Fibroblast of mammary gland (primary cell): ENCODE measurements around the gene LZTFL1.

Experiments
- DNase-seq: peaks from one replicate; pipeline ENCODE4 v3.0.0-alpha.2; 2010; ENCODE audit warnings: low read depth
- H3K4me3 ChIP-seq: 2 replicates; pipeline ENCODE4 v1.5.1; 2011; ENCODE audit warnings: low read depth, mild to moderate bottlenecking, low read length, moderate library complexity; ENCODE audit not compliant: control insufficient read depth
- TF ChIP-seq, protein P1 (sequence below): conservative IDR thresholded peaks from 2 replicates; pipeline ENCODE4 v1.5.1; 2011; ENCODE audit warnings: low read depth, low read length, inconsistent platforms; ENCODE audit not compliant: control insufficient read depth, insufficient read depth

Gene LZTFL1

DNA sequence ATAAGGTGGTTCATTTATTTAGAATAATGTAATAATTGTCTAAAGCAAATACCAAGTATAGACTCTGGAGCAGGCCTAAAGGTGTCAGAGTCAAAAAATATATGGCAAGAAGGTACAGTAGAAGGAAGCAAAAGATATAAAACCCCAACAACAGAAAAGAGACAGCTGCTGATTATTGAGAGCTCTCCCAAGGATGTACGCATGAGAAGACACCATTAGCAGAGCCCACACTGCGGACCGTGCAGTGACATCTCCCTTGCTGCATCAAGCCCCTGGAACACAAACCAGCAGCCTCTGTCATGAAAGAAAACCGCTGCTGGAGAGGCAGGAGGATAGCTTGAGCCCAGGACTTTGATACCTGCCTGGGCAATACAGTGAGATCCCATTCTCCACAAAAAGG is 27.6 kb downstream of the LZTFL1 start:
- TF ChIP-seq, protein P1, sequence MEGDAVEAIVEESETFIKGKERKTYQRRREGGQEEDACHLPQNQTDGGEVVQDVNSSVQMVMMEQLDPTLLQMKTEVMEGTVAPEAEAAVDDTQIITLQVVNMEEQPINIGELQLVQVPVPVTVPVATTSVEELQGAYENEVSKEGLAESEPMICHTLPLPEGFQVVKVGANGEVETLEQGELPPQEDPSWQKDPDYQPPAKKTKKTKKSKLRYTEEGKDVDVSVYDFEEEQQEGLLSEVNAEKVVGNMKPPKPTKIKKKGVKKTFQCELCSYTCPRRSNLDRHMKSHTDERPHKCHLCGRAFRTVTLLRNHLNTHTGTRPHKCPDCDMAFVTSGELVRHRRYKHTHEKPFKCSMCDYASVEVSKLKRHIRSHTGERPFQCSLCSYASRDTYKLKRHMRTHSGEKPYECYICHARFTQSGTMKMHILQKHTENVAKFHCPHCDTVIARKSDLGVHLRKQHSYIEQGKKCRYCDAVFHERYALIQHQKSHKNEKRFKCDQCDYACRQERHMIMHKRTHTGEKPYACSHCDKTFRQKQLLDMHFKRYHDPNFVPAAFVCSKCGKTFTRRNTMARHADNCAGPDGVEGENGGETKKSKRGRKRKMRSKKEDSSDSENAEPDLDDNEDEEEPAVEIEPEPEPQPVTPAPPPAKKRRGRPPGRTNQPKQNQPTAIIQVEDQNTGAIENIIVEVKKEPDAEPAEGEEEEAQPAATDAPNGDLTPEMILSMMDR: no peak
- no peak overlapping the region for H3K4me3 ChIP-seq
- no peak for DNase-seq

DNA sequence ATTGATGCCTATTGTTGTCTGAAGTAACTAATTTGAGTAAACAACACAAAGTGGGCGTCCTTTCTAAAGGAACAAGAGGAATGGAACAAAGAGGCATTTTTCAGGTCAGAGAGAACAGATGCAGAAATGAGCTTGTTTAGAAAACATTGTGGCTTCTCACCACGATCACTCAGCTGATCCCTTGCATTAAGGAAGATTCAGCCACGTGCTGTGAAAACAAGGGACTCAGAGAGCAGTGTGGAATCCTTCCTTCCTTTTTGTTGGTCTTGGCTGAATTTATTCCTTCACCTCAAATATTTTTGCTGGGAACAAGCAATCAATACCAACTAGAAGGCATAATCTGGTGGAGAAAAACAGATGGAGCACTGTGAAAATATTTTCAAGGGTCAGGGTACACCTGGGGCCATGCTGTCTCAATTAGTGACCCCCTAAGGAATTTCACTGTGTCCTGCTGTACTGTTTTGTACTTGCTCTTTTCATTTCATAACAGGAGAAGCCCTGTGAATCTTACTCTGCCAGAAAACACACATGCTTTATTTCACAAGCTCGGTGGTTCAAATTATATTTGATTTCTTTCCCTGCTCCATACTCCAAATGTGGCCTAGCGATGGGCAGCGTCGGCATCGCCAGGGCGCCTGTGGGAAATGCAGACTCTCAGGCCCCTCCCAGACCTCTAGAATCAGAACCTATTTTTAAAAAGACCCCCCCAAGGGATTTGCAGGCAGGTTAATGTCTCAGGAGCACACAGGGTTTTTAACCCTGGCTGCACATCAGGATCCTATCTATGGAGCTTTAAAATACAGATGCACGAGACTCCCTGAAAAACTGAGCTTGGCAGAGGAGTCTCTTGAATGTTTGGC is 34.0 kb downstream of the LZTFL1 start:
- no peak overlapping the region for H3K4me3 ChIP-seq
- no peak for DNase-seq

DNA sequence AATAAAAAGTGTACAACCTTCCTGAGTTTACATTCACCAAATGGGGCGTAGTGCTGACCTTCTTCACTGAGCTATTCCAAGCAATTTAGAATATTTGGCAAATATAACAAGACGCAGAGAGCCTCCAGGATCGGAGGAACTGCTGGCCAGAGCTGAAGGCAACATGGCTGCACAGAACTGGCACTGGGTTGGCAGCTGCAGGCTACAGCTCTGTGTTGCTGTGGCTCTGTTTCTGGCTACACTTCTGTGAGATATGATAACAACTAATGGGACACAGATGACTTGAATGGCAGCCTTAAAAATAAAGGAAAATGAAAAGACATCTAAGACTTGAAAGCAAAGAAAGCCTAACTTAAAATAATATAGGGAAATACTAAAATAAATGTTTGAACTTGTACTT is 34.8 kb downstream of the LZTFL1 start:
- no peak overlapping the region for H3K4me3 ChIP-seq

More for the DNA sequence above, 34.0 kb downstream of the LZTFL1 start:
- TF ChIP-seq, protein P1: no peak

DNA sequence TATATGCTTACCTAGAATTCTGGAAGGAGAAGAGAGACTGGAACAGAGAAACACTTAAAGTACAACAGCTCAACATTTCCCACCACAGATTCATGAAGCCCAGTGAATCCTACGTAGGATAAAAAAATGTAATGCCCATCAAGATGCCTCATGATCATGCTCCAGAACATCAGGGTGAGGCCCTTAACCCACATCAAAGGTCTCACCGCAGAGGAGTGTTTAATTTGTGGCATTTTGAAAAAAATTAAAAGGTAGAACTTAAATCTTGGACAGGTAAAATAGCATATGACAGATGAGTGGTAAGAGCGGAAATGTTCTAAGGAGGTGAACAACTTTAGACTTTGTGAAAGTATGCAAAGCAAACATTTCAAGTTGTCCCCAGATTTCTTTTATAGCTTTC is 35.8 kb downstream of the LZTFL1 start:
- no peak for DNase-seq
- H3K4me3 ChIP-seq: no peak overlapping the region
- TF ChIP-seq, protein P1: no peak

More for the DNA sequence above, 34.8 kb downstream of the LZTFL1 start:
- DNase-seq: no peak
- TF ChIP-seq, protein P1: no peak

DNA sequence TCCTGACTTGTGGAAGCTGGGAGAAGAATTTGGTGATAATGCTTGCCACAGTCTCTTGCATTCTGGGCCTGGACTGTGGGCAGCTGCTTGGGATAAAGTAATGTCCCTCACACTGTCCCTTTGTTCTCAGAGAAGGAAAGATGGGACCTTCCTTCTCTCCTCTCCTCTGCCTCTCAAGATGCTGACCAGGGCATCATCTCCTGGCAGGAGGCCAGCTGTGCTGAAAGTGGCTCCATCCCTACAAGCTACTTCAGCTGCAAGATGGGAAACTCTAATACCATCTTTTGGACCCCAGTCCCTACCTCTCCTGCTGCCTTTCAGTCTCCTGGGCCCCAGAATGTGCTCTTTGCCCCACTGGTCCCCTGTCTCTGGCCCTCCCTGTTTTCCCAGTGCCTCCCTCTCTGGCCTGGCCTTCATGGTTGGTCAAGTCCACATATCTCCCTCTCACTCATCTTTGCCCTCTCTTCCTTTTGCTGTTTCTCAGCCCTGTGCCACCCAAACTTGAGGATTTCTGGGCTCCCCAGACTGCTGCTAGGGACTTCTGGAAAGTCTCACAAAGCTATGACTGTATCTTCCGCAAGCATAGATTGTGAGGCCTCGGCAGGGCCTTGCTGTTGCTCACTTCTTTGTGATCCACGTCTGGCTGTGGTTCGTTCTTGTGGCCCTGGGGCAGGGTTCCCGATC is 38.5 kb downstream of the LZTFL1 start:
- no peak for DNase-seq
- TF ChIP-seq, protein P1: no peak
- H3K4me3 ChIP-seq: no peak overlapping the region

DNA sequence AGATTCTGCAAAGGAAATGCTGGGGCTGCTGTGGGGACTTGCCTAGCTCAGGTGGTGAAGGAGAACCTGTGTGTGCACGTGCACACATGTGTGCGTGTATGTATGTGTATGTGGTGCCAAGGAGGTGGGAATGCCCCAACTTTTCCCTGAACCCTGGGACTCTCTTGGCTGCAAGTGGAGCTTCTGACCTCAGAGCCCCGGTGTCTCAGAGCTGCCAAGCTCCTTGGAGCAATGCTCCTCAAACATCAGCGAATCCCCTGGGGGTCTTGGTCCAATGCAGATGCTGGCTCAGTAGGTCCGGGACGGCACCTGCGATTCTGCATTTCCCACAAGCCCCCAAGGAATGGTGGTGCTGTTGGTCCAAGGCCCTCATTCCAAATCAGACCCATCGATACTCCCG is 39.8 kb downstream of the LZTFL1 start:
- TF ChIP-seq, protein P1: no peak
- no peak for DNase-seq
- no peak overlapping the region for H3K4me3 ChIP-seq
